ENCODE measurements around the gene HLF.

Gene HLF

DNA sequence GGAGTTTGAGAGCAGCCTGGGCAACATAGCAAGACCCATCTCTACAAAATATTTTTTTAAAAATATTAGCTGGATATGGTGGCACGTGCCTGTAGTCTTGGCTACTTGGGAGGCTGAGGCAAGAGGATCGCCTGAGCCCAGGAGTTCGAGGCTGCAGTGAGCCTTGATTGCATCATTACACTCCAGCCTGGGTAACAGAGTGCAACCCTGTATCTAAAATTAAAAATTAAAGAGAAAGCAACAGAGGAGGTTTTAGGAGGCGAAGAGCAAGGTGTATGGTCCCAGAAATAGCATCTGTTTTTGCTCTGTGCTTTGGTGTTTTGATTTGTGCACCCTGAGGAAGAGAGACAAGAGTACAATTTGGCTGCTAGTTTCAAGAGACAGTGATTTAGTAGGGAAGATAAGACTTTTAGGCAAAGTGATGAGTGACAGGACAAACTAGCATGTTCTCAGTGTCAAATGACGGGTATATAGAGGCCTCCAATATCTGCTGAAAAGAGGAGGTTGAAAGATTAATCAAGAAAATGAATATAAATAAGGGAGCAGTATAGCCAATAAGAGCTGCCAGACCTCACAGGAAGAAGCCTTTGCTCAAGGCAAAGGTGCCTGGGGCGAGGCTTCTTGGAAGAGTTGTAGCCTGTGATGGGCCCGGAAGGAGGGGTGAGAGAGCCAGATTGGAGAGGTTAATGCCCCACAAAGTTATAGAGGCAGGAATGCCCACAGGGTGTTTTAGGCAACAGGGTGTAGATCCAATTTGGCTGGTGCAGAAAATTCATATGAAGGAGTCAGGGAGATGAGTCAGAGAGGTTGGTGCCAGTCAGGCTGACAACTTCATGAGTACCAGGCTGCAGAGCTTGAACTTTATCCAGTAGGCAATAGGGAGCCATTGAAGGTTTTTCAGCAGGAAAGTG, 11.4 kb downstream of the HLF start:
- no peak for DNase-seq

DNA sequence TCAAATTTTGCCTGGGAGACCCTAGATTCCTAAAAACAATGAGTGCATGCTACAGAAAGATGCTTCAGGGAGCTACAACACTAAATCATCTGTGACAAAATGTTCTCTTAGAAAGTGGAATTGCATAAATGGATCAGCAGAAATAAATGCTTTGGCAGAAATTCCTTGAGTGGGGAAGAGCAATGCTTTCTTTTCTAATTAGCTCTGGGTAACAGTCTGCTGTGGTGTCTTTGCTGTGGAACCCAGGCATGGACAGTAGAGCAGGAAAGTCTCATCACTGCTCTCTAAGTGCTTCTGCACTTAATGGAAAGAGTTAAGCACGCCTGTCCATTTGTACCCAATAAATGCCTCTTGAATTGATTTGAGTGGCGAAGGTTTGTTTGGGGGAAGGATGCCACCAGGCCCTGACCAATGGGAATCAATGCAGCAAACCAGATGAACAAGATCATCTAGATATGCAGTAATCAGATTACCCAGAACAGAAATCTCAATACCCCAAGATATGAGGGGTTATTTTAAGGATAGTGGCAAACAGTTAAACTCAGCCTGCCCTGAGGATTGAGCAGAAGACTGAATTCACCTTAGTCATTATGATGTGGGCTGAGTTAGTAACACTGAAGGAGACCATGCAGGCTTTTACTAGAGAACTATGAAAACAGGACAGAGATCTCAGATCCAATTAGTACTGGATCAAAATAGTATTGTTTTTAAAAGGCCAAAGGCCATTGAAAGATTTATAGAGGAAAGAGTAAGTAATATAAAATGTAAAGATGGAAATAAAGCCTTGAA, 13.6 kb downstream of the HLF start:
- DNase-seq, result no peak

DNA sequence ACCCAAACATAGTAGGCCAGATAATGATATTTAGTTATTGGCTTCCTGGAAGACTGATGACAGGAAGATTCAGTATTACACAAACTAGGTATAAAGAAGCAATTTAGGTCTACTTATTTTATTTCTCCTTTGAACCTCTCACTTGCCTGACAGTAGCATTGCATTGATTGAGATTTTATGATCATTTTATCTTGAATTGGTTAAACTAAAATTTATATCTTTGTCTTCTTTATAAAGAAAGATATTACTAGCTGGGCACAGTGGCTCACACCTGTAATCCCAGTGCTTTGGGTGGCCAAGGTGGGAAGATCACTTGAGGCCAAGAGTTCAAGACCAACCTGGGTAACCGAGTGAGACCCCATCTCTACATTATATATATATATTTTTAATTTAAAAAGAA, 14.4 kb downstream of the HLF start:
- no peak for DNase-seq

DNA sequence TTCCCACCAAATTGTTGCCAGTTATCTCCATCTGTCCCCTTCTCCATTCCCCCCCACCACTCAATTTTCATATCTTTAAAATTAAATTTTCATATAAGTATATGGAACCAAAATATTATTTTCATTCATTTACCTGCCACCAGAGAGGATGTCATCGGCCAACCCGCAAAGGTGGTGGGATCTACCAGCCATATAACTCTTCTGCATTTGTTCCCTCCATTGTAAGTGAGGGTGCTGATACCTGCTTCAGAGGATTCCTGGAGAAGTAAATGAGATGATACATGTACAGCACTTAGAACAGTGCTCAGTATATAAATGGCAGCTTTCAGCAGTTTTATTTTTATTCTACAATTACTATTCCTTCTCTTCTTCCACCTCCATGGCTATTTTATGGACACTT, 15.0 kb downstream of the HLF start:
- DNase-seq, result no peak

DNA sequence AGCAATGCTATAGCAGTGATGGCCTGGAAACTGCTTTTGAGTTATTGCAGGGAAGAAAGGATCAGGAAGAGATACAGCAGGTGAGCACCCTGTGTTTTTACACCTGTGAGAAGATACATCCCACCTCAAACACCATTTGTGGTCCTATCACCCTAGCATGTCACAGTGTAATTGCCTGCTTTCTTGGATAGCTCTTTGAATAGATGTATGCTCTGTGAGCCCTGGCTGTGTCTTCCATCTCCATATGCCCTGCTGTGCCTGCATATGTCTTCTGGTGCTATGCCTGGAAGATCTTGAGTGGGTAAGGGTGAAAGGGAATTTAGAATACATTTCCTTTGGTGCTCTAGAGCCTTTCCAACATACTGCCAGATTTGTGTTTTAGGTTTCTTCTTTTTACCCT, 15.5 kb downstream of the HLF start:
- DNase-seq, result no peak

DNA sequence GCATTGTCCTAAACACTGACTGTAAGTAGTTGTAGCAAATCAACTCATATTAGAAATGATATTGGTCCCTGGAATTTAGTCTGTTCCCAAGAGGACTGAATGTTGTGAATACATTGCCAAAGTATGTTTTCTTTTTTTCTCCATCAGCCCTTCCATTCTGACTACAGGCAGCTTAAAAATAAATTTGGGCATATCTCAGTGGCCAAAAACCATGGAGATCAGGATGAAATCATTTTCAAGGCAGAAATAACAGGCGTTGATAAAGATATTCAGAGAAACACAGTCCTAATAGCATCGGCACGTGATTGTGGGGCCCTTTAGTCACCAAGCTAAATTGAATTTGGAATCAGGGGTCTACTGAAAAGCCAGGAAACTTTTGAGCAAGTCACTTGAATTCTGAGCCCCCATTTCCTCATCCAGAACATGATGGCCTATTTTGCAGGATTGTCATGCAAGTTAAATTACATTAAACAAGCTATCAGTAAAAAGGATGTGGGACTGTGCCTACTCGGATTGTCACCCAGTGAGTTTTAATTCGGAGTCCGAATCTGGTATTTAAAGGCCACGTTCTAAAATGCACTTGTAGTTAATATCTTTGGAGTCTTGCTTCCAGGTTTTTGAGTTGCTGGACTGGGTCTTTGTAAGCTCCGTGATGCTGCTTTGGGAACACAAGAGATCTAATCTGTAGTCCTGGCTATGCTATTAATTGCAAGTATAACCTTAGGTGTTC, 17.1 kb downstream of the HLF start:
- DNase-seq, result no peak

DNA sequence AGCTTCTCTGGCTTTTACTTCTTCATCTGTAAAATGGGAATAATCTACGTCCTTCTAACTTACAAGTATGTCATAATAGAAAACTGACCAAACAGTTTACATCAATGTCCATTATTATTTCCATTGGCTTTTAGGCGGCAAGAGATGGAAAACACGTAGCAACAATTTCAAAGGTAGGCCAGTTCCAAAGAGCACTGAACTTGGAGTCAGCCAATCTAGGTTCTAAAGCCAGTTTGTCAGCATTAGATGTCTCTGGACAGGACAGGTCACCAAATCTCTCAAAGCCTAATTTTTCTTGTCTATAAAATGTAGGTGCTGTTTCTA, 17.6 kb downstream of the HLF start:
- DNase-seq, result no peak

DNA sequence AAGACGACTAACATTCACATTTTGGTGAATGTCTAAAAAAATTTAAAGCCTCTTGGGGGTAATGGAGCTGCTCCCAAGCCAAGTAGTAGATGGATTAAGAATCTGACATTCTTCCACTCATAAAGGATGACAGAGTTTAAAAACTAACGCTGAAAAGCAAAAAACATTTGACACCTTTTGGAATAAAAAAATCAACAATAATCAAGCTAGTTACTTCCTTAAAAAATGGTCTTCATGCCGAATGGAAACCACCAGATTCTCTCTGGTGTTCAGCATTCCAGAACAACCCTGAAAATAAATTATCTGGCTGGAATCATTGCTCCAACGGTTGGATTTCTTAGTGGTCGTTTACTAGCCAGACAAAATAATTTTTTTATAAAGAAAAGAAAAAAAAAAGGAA, 18.0 kb downstream of the HLF start:
- DNase-seq, result no peak

DNA sequence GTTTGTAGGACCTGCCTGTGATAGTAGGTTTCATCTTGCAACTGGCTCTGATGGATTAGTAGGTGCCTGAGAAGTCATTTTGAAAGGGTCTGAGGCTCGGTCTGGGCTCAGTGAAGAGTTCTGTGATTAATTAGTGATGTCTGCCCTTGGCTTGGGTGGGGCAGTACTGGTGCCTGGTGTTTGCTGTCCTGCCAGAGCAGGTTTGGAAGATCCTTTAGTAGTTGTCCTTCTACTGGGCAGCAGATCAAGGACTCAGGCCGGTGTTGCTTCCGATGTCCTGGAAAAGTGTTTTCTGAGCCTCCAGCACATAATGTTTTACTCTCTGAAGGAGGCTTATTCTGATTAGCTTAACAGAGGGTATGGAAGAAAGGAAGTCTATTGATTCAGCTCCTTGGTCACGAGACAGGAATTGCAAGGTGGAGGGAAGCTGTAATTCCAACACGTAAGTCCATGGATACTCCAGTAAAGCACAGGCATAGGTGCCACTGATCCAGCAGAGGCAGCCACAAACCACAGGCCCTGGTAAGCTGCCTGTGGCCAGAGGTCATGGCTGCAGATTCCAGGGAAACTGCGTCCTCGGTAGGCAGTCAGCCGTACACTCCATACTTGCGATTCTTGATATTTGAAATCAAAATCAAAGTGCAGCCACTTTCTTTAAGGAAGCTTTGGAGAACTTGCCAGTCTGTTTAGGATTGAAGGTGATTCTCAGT, 18.7 kb downstream of the HLF start:
- DNase-seq, result no peak

DNA sequence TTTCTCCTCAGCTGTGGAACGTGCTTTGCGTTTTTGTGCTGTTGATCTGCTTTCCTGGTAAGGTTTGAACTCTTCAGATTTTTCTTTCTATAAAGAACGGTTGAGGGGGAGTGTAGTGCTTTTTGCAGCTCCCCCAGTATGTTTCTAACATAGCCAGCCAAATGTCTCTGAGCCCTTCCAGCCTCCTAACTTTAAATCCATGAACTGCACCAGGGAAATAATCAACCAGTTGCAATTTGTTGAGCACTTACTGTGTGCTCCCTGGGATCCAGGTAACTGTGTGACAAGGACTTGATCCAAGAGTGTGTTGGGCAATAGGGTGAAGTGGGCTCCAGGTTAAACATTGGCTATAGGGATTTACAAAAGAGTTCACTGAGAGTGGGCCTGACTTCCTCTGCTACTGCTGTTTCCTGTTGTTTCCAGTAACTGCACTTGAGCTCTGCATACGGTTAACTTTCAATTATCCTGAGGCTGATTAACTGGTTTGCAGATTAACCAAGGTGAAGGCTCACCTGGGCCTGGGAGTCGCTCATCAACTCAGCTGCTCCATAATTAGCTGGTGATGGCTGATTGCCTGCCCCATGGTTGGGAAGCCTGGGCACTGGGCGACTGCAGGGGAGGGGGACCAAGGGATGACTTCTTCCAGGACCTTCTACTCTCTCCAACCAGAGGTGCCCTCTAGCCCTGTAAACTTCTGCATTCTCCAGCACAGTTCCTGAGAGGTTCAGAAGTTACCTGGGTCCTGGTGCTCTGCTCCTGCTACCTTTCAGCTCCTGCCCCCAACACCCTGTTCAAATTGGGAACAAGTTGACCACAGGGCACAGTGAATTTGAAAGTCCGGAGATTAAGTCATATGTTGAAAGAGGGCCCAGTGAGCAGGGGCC, 19.5 kb downstream of the HLF start:
- DNase-seq, result no peak

DNA sequence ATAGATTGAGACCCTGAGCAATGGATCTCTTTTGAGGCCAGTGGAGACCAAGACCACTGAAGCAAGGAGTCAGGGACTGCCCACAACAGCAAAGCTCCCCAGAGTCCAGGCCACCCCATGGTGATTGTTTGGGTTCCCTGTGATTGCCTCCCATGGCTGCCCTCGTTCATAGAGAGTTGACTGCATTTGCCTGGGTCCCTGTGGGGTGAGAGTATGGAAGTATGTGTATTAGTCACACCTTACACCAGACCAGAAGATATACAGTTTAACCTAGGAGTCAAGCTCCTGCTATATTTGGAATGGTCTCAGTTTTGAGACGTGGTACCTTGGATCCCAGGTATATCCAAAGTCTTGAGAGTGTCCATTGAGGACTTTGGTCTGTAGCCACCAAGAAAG, 20.2 kb downstream of the HLF start:
- DNase-seq, result no peak

DNA sequence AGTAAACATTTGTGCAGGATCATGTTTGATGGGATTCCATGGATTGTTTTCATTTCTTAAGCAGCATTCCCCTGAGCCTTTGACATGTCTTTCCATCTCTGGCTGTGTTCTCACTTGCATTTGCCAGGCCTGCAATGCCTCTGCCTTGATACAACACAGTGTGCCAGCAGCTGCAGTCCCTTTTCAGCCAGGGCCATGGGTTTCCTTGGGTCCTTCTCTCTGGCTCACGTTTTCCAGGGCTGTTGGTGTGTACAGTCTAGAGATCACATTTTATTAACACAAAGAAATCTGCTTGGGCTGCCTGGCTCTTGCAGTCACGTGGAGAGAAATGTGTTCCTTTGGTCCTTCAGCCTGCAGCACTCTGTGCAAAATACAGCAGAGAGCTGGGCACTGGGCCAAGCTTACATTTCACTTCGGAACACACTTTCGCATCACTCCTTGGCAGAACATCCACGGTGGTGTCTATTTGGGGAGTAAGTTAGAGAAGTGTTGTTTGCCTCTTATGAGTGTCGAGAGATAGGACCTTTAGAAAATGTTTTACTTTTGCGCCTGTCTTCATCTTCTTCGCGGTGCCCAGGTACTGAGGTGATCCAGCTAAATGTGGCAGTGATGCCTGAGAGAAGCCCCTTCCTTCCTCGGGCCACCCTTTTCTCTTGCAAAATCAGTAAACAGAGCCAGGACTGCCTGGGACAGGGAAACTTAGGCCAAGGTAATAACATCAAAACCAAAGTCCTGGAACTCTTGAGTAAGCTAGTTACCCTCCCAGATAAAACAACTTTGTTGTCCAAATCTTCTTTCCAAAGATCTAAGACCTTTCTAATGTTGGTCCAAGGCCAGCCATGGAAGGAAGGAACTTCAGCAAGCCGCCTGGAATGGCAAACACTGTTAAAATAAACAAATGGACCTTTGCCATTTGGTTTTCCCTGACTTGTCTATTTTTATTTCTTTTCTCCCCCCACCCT, 20.9 kb downstream of the HLF start:
- DNase-seq, result no peak

DNA sequence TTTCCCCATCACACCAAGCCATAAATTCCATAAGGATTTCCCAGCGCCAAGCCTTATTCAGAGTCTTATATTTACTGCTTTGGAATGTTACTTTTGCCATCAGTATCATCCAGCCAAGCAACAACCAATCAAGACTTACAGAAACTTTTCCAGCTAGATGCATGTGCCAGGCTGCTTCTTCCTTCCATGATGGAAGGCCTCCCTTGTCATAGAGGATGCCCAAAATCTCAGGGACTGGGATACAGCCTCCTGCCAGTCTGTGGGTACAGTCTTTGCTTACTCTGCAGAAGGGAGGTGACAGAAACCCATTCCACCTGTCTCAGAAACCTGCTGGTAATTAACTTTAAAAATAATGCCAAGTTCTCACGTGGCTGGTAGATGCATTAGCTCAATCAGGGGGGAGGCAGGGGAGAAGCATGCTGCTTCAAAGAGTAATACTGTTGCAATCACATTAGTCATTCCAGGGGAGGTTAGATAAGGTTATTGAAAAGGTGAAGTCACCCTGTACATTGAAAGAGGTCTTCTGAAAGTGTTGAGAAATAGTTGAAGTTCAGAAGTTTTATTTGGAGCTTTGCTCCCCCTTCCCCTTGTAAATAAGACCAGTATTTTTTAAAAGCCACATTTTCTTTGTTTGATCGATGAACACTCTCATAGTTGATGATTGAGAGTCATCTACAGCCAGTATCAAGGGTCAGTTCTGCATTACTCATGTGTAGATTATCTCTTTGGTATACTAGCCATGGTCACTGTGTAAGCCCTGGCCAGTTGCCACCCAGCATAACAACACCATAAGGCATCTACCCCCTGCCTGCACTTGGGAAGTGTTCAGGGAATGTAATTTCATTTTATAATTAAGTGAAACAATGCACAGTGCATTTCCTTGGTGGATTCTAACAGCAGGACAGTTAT, 22.2 kb downstream of the HLF start:
- DNase-seq, result no peak

DNA sequence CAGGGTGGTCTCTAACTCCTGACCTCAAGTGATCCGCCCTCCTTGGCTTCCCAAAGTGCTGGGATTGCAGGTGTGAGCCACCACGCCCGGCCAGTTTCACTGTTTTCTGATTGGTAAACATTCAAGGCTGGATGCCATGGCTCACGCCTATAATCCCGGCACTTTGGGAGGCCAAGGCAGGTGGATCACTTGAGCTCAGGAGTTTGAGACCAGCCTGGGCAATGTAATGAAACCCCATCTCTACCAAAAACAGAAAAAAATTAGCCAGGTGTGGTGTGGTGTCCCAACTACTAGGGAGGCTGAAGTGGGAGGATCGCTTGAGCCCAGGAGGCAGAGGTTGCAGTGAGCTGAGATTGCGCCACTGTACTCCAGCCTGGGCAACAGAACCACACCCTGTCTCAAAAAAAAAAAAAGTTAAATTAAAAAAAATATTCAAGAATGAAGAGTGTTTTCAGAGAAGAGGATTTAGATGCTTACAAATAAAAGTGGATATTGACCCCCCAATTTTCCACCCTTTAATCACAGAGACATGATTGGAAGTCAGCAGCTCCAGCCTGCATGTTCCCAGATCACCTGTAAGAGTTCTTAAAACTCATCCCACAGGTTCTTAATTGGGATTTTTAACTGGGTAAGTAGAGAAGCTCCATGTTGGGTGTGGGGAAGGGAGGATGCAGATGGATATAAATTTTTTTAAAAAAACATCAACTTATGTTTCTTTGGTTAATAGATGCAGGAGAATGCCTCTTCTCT, 23.8 kb downstream of the HLF start:
- DNase-seq, result no peak

DNA sequence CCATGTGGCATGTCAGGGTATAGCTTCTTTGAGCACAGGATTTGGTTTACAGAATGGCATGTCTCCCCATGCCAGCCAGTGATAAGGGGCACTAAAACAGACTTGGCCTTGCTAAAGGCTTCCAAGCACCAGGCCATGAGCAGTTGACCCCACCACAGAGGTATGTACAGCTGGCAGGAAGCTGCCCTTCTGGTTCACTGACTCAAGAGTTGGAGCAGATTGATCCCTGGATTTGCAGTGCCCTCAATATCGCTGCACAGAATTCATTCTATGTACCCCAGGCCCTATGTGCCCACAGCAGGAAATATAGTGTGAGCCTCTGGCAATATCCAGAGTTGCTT, 24.3 kb downstream of the HLF start:
- DNase-seq, result no peak

DNA sequence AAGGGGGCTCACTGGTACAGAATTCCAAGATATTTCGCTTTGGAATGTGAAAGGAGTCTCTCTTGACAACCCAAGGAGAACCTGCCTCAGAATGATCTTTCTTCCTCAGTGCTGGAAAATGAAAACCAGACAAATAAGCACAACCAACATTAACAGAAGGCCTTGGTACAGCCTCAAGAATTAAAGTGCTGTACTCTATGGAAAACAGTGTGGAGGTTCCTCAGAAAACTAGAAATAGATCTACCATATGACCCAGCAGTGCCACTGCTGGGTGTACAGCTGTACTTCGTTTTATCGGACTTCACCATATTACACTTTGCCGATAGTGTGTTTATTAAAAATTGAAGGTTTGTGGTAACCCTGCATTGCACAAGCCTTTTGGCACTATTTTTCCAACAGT, 25.2 kb downstream of the HLF start:
- DNase-seq, result no peak

DNA sequence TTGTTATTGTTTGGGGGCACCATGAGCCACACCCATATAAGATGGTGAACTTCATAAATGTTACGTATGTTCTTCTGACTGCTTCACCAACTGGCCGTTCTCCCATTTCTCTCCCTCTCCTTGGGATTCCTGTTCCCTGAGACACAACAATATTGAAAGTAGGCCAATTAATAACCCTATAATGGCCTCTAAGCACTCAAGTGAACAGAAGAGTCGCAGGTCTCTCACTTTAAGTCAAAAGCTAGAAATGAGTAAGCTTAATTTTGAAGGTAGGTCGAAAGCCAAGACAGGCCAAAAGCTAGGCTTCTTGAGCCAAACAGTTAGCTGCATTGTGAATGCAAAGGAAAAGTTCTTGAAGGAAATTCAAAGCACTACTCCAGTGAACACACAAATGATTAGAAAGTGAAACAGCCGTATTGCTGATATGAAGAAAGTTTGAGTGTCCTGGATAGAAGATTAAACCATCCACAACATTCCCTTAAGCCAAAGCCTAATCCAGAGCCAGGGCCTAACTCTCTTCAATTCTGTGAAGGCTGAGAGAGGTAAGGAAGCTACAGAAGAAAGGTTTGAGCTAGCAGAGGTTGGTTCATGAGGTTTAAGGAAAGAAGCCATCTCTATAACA, 25.8 kb downstream of the HLF start:
- DNase-seq, result no peak

DNA sequence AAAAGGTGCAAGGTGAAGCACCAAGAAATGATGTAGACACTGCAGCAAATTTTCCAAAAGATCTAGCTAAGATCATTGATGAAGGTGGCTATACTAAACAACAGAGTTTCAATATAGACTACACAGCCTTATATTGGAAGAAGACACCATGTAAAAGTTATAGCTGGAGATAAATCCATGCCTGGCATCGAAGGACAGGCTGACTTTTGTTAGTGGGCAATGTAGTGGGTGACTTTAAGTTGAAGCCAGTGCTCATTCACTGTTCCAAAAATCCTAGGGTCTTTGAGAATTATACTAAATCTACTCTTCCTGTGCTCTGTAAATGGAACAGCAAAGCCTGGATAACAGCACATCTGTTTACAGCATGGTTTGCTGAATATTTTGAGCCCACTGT, 26.4 kb downstream of the HLF start:
- DNase-seq, result no peak

DNA sequence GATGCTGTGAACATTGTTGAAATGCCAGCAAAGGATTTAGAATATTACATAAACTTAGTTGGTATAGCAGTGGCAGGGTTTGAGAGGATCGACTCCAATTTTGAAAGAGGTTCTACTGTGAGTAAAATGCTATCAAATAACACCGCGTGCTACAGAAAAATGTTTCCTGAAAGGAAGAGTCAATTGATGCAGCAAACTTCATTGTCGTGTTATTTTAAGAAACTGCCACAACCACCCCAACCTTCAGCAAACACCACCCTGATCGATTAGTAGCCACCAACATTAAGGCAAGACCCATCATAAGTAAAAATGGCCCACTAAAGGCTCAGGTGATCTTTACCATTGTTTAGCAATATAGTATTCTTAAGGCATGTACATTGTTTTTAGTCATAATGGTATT, 27.3 kb downstream of the HLF start:
- DNase-seq, result no peak

All from activated T-cell treated with anti-CD3 and anti-CD28 coated beads, Interleukin-2, amount 50 U/mL, for 1 hour (primary cell).